ENCODE results near the gene KANSL1. TPM values are rescaled to one million over a fixed set of nuclear protein-coding genes. Genes with fewer than 3 reads are reported as not detected.

The KANSL1 gene
- total RNA-seq, 1 donor from 2014 or later, result 136 TPM

DNA sequence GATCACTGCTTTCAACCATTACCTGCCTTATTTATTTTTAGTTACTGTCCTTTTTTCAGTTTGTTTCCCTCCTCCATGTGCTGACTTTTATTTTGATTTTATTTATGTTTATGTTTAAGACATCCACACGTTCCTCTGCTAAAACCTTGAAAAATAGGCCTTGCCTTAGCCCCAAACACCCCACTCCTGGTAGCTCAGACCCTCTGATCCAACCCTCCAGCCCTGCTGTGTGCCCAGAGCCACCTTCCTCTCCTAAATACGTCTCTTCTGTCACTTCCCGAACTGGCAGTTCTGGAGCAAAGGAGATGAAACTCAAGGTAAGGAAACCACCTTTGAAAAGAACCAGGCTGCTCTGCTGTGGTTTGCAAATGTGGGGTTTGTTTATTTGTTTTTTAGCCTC is 203.5 kb downstream of the KANSL1 start:
- no peaks in the 10 kb centered on the region for H4K20me1 ChIP-seq (ENCODE audit: low read depth)
- no peaks in the 10 kb centered on the region for H3K9me3 ChIP-seq (ENCODE audit: low read depth)
- H2AFZ ChIP-seq (replicated peaks), result no peak overlapping the region
- peaks cover 14% of the 10 kb centered on the region for H3F3A ChIP-seq (ENCODE audit: low read depth)
- TF ChIP-seq, protein P1, sequence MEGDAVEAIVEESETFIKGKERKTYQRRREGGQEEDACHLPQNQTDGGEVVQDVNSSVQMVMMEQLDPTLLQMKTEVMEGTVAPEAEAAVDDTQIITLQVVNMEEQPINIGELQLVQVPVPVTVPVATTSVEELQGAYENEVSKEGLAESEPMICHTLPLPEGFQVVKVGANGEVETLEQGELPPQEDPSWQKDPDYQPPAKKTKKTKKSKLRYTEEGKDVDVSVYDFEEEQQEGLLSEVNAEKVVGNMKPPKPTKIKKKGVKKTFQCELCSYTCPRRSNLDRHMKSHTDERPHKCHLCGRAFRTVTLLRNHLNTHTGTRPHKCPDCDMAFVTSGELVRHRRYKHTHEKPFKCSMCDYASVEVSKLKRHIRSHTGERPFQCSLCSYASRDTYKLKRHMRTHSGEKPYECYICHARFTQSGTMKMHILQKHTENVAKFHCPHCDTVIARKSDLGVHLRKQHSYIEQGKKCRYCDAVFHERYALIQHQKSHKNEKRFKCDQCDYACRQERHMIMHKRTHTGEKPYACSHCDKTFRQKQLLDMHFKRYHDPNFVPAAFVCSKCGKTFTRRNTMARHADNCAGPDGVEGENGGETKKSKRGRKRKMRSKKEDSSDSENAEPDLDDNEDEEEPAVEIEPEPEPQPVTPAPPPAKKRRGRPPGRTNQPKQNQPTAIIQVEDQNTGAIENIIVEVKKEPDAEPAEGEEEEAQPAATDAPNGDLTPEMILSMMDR (IDR thresholded peaks at IDR 0.05), result no peak
- TF ChIP-seq EZH2 (IDR thresholded peaks at IDR 0.05) (no peak), EZH2phosphoT487 (IDR thresholded peaks at IDR 0.05) (no peak)
- Mint-ChIP-seq H3K36me3 (no peaks in the 10 kb centered on the region), H3K27ac (no peak overlapping the region), H3K9me3 (no peaks in the 10 kb centered on the region), H3K4me3 (no peak overlapping the region), H3K27me3 (ENCODE audit: insufficient read depth, low read depth) (peaks cover 3% of the 10 kb centered on the region), H3K4me1 (peaks cover 9% of the 10 kb centered on the region)
- no peaks in the 10 kb centered on the region for H3K79me2 ChIP-seq (ENCODE audit: low read depth)
- H3K27me3 ChIP-seq, result no peaks in the 10 kb centered on the region
- H3K4me3 ChIP-seq, result no peak overlapping the region
- no peak overlapping the region for H3K9ac ChIP-seq
- DNase-seq (ENCODE audit: low spot score), result no peak
- no peak overlapping the region for H3K4me2 ChIP-seq
- peaks cover 18% of the 10 kb centered on the region for H3K4me1 ChIP-seq
- no peaks in the 10 kb centered on the region for H3K36me3 ChIP-seq
- no peak overlapping the region for H3K27ac ChIP-seq

DNA sequence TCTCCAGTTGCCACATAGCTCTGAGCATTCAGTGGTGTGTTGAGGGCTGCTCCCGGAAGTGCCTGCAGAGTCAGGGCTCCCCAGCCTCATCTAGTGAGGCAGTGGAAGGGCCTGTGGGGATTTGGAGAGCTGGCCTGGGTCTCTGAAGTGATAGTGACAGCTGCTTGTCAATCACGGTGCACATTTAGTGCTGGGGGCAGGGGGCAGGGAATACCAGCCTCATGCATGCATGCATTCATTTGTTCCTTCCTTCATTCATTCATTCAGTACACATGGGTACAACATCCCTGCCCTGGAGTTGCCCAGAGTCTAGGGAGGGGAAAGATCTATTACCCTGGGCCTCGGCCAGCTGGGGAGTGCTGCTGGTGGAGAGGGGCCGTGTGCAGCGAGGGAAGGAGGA is 205.5 kb downstream of the KANSL1 start:
- Histone ChIP-seq H3K9me3 (ENCODE audit: low read depth) (no peaks in the 10 kb centered on the region), H3K4me3 (no peak overlapping the region), H4K20me1 (ENCODE audit: low read depth) (no peaks in the 10 kb centered on the region), H3K9ac (no peak overlapping the region), H3K27me3 (no peaks in the 10 kb centered on the region), H3K4me2 (no peak overlapping the region), H3K36me3 (no peaks in the 10 kb centered on the region), H3K4me1 (peaks cover 13% of the 10 kb centered on the region), H2AFZ (replicated peaks) (no peak overlapping the region), H3F3A (ENCODE audit: low read depth) (peaks cover 5% of the 10 kb centered on the region), H3K27ac (no peak overlapping the region), H3K79me2 (ENCODE audit: low read depth) (no peaks in the 10 kb centered on the region)
- H3K27me3 Mint-ChIP-seq (ENCODE audit: insufficient read depth, low read depth), result peaks cover 8% of the 10 kb centered on the region
- H3K4me1 Mint-ChIP-seq, result peaks cover 5% of the 10 kb centered on the region
- no peak overlapping the region for H3K27ac Mint-ChIP-seq
- TF ChIP-seq, protein P1 (IDR thresholded peaks at IDR 0.05), result no peak
- TF ChIP-seq EZH2 (IDR thresholded peaks at IDR 0.05), result no peak
- no peak for TF ChIP-seq EZH2phosphoT487 (IDR thresholded peaks at IDR 0.05)
- H3K4me3 Mint-ChIP-seq, result no peak overlapping the region
- no peak for DNase-seq (ENCODE audit: low spot score)
- H3K9me3 Mint-ChIP-seq, result no peaks in the 10 kb centered on the region
- H3K36me3 Mint-ChIP-seq, result no peaks in the 10 kb centered on the region

DNA sequence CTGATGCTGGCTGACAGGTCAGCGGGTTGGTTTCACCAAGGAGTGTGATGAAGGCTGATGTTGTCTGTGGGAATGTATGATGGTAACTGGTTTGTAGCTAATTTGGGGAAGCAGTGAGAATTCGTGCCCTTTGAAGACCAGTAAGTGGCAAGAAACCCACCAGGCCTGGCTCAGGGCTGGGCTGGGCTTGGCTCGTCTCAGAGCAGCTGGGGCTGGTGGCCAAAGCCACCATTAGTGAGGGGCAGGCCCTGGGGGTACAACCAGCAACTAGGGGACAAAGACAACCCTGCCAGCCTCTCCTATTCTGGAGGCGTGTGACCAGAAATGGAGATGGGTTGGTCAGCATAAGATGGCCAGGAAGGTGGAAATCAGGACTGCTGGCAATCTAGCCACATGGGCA is 207.2 kb downstream of the KANSL1 start:
- Mint-ChIP-seq H3K27ac (peak overlapping the region; percentile 15), H3K27me3 (ENCODE audit: insufficient read depth, low read depth) (peaks cover 8% of the 10 kb centered on the region), H3K9me3 (no peaks in the 10 kb centered on the region), H3K36me3 (no peaks in the 10 kb centered on the region), H3K4me1 (peaks cover 4% of the 10 kb centered on the region), H3K4me3 (no peak overlapping the region)
- Histone ChIP-seq H3K9me3 (ENCODE audit: low read depth) (no peaks in the 10 kb centered on the region), H2AFZ (replicated peaks) (no peak overlapping the region), H3F3A (ENCODE audit: low read depth) (no peaks in the 10 kb centered on the region), H3K4me1 (peaks cover 7% of the 10 kb centered on the region), H3K4me3 (no peak overlapping the region), H3K9ac (no peak overlapping the region), H3K27me3 (no peaks in the 10 kb centered on the region), H3K79me2 (ENCODE audit: low read depth) (no peaks in the 10 kb centered on the region), H3K27ac (no peak overlapping the region), H3K36me3 (no peaks in the 10 kb centered on the region), H3K4me2 (no peak overlapping the region), H4K20me1 (ENCODE audit: low read depth) (no peaks in the 10 kb centered on the region)
- DNase-seq (ENCODE audit: low spot score), result no peak
- TF ChIP-seq EZH2phosphoT487 (IDR thresholded peaks at IDR 0.05) (no peak), EZH2 (IDR thresholded peaks at IDR 0.05) (no peak)
- TF ChIP-seq, protein P1 (IDR thresholded peaks at IDR 0.05), result no peak
